HepG2 (cell line): ENCODE data around the gene TAB2. TPM values are rescaled to one million over a fixed set of nuclear protein-coding genes. Genes with fewer than 3 reads are reported as not detected.

Experiments
- CEBPG ChIP-seq: IDR thresholded peaks from 2 replicates; pipeline ENCODE4 v1.6.1; 2016
- KMT2B ChIP-seq: IDR thresholded peaks from 2 replicates; pipeline ENCODE4 v1.6.1; 2016; ENCODE audit warnings: missing genetic modification reagents, missing compliant biosample characterization
- PHF8 ChIP-seq: sonication (generic); formaldehyde crosslinking; IDR thresholded peaks from 2 replicates; pipeline ENCODE4 v1.5.0; 2020; ENCODE audit warnings: missing genetic modification reagents
- RARA ChIP-seq: IDR thresholded peaks from 2 replicates; pipeline ENCODE4 v1.6.1; 2016; ENCODE audit warnings: missing genetic modification reagents, missing compliant biosample characterization
- SAP130 ChIP-seq: IDR thresholded peaks from 2 replicates; pipeline ENCODE4 v1.6.1; 2016; ENCODE audit warnings: low read depth
- SMAD9 ChIP-seq: sonication (generic); formaldehyde crosslinking; IDR thresholded peaks from 2 replicates; pipeline ENCODE4 v1.5.1; 2020; ENCODE audit warnings: mild to moderate bottlenecking, missing genetic modification reagents
- SMARCC2 ChIP-seq: fragments of 450-650 bp; IDR thresholded peaks from 2 replicates; pipeline ENCODE4 v1.6.1; 2017; ENCODE audit warnings: antibody characterized with exemption, mild to moderate bottlenecking
- SOX6 ChIP-seq, 2 experiments: fragments of 450-650 bp in 1 of 2; sonication (generic) in 1 of 2; formaldehyde crosslinking in 1 of 2; IDR thresholded peaks; 2 replicates each; pipeline versions ENCODE4 v1.4.0 to v1.6.1; 2017 to 2020; ENCODE audit warnings: antibody characterized with exemption in 1 of 2, mild to moderate bottlenecking in 1 of 2, missing genetic modification reagents in 1 of 2
- TBX2 ChIP-seq: sonication (generic); formaldehyde crosslinking; IDR thresholded peaks from 2 replicates; pipeline ENCODE4 v1.5.0; 2020; ENCODE audit warnings: missing genetic modification reagents, mild to moderate bottlenecking, borderline replicate concordance
- YEATS4 ChIP-seq: sonication (generic); formaldehyde crosslinking; IDR thresholded peaks from 2 replicates; pipeline ENCODE4 v1.4.0; 2020; ENCODE audit warnings: missing genetic modification reagents, borderline replicate concordance
- ZNF10 ChIP-seq: sonication (generic); formaldehyde crosslinking; IDR thresholded peaks from 2 replicates; pipeline ENCODE4 v1.4.0; 2020; ENCODE audit warnings: mild to moderate bottlenecking, low read depth, missing genetic modification reagents, borderline replicate concordance
- ZNF263 ChIP-seq: sonication (generic); formaldehyde crosslinking; IDR thresholded peaks from 2 replicates; pipeline ENCODE4 v1.4.0; 2020; ENCODE audit warnings: missing genetic modification reagents
- ZNF317 ChIP-seq: sonication (generic); formaldehyde crosslinking; IDR thresholded peaks from 2 replicates; pipeline ENCODE4 v1.5.0; 2020; ENCODE audit warnings: mild to moderate bottlenecking, missing genetic modification reagents
- ZNF354B ChIP-seq: sonication (generic); formaldehyde crosslinking; IDR thresholded peaks from 2 replicates; pipeline ENCODE4 v1.8.0; 2022; ENCODE audit warnings: mild to moderate bottlenecking, missing genetic modification reagents
- ZNF747 ChIP-seq: sonication (generic); formaldehyde crosslinking; IDR thresholded peaks from 2 replicates; pipeline ENCODE4 v1.8.1; 2023; ENCODE audit warnings: missing genetic modification reagents, mild to moderate bottlenecking, borderline replicate concordance
- polyA plus RNA-seq, 8 experiments: library from polyadenylated mRNA; depleted of rRNA in 3 of 8; stranded (reverse) in 7 of 8; unstranded in 1 of 8; fragments of >200 nt; fragmentation: Illumina TruSeq in 4 of 8; extraction: Trizol in 4 of 8; gene quantifications; 2 replicates each; pipeline versions ENCODE4 v1.2.1 to v1.2.3, GENCODE V29; 2011 to 2016; ENCODE audit warnings: low read depth in 4 of 8, missing spikeins in 1 of 8, mixed read lengths in 1 of 8; ENCODE audit not compliant: insufficient read depth in 1 of 8
- total RNA-seq, 5 experiments: library from RNA; depleted of rRNA; stranded (reverse); fragments of >200 nt; fragmentation: Illumina TruSeq; extraction: Trizol; gene quantifications; 2 replicates each; pipeline ENCODE4 v1.2.3, GENCODE V29; 2016; ENCODE audit warnings: low read depth in 1 of 5
- TF ChIP-seq, protein P1 (sequence below): sonication (generic); formaldehyde crosslinking; conservative IDR thresholded peaks from 2 replicates; pipeline ENCODE4 v1.8.0; 2022; ENCODE audit warnings: low read depth, missing genetic modification reagents
- TF ChIP-seq, protein P2 (sequence below): sonication (generic); formaldehyde crosslinking; IDR thresholded peaks from 2 replicates; pipeline ENCODE4 v1.5.0; 2020; ENCODE audit warnings: missing genetic modification reagents

The TAB2 gene
- total and polyA plus RNA-seq, 2 of the 13 experiments (the other 11 are each of a cell fraction or from before 2014, with no cell fraction given): 23.7 to 50.2 TPM

DNA sequence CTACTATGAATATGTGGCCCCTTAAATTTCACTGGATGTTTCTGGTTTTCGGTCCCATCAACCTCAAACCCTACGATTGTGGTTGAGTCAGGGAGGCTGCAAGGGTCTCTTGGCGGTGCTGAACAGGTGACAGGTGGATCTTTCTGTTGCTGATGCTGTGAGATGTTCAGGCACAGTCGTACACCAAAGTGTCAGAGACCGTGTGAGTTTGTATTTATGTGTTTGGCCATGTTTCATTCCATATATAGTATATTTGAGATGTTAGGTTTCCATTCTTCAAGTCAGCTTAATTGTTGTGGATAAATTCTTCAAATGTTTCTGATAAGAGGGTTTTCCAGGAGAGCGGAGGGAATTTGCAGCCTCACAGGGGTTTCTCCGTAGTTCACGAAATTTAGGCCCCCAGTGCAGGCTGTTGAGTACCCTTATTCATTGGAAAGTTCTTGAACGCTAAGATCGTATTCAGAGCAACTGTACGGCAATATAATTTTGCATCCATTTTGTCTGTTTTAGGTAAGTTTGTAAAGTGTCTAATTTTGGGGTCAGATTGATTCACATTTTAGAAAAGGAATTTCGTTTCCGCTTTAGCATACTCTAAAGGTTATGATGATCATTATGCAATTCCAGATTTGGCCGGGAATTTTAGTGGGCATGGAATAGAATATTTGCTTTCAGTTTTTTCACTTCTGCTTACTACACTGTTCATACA, 1.2 kb downstream of the TAB2 start (continued):
- TF ChIP-seq TBX2: 0 out of 2 replicates have a peak, but pooled peaks have one; percentile 36
- no peak for TF ChIP-seq SMARCC2
- TF ChIP-seq SOX6 (IDR thresholded peaks at IDR 0.05): no peak
- TF ChIP-seq SOX6 (CRISPR knock-in tag; IDR thresholded peaks at IDR 0.05): no peak
- 0 out of 2 replicates have a peak, but pooled peaks have one; percentile 12 for TF ChIP-seq KMT2B (CRISPR knock-in tag)
- no peak for TF ChIP-seq ZNF354B (CRISPR knock-in tag)
- TF ChIP-seq ZNF263 (CRISPR knock-in tag): no peak
- no peak for TF ChIP-seq ZNF10 (CRISPR knock-in tag)
- TF ChIP-seq RARA (CRISPR knock-in tag): no peak
- TF ChIP-seq SAP130: peak; percentile 19; the same call in 1 of the 2 replicates
- TF ChIP-seq ZNF317 (CRISPR knock-in tag): no peak
- peak; percentile 27; the same call in 1 of the 2 replicates for TF ChIP-seq CEBPG
- TF ChIP-seq, protein P1, sequence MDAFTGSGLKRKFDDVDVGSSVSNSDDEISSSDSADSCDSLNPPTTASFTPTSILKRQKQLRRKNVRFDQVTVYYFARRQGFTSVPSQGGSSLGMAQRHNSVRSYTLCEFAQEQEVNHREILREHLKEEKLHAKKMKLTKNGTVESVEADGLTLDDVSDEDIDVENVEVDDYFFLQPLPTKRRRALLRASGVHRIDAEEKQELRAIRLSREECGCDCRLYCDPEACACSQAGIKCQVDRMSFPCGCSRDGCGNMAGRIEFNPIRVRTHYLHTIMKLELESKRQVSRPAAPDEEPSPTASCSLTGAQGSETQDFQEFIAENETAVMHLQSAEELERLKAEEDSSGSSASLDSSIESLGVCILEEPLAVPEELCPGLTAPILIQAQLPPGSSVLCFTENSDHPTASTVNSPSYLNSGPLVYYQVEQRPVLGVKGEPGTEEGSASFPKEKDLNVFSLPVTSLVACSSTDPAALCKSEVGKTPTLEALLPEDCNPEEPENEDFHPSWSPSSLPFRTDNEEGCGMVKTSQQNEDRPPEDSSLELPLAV (CRISPR knock-in tag): no peak
- TF ChIP-seq, protein P2, sequence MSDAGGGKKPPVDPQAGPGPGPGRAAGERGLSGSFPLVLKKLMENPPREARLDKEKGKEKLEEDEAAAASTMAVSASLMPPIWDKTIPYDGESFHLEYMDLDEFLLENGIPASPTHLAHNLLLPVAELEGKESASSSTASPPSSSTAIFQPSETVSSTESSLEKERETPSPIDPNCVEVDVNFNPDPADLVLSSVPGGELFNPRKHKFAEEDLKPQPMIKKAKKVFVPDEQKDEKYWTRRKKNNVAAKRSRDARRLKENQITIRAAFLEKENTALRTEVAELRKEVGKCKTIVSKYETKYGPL (CRISPR knock-in tag): peak; percentile 31; the same call in 1 of the 2 replicates
- TF ChIP-seq SMAD9 (CRISPR knock-in tag): no peak
- TF ChIP-seq PHF8 (CRISPR knock-in tag): 0 out of 2 replicates have a peak, but pooled peaks have one; percentile 2
- TF ChIP-seq YEATS4 (CRISPR knock-in tag): peak; percentile 15; the same call in 1 of the 2 replicates
- no peak for TF ChIP-seq ZNF747 (CRISPR knock-in tag)
- TF ChIP-seq, all 625 proteins: peak for 10
